Fibroblast of the aortic adventitia (primary cell): Measurements from ENCODE around the gene PDF. TPM values are rescaled to one million over a fixed set of nuclear protein-coding genes. Genes with fewer than 3 reads are reported as not detected.

Experiments
- DNase-seq: peaks from one replicate; pipeline ENCODE4 v3.0.0-alpha.2; 2010; ENCODE audit warnings: low read depth
- H3K4me3 ChIP-seq: 2 replicates; pipeline ENCODE4 v1.5.1; 2011; ENCODE audit warnings: low read depth, mild to moderate bottlenecking, control low read depth, low read length, moderate library complexity
- total RNA-seq: library from RNA; depleted of rRNA; stranded (reverse); fragments of >200 nt; gene quantifications from 2 replicates; pipeline ENCODE4 v1.2.3, GENCODE V29; 2012; ENCODE audit warnings: low replicate concordance
- TF ChIP-seq, protein P1 (sequence below): IDR thresholded peaks from 2 replicates; pipeline ENCODE4 v1.5.1; 2011; ENCODE audit warnings: mild to moderate bottlenecking, low read length, control low read depth, inconsistent platforms; ENCODE audit not compliant: insufficient read depth

The PDF gene
- total RNA-seq, 1 donor, result 16.9 TPM

DNA sequence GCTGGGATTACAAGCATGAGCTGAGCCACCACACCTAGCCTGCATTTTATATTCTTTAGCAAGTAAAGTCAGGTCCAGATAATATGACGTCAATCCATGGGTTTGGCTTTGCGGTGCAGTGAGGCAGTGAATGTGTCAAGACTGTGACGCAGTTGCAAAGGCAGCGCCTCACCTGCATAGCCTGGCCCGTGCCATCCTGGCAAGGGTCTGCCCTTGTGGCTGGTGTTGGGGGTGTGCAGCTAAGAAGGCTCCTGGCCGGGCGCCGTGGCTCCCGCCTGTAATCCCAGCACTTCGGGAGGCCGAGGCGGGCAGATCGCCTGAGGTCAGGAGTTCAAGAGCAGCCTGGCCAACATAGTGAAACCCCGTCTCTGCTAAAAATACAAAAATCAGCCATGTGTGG, 7.0 kb downstream of the PDF start:
- no peak for DNase-seq
- H3K4me3 ChIP-seq, result no peak overlapping the region
- TF ChIP-seq, protein P1, sequence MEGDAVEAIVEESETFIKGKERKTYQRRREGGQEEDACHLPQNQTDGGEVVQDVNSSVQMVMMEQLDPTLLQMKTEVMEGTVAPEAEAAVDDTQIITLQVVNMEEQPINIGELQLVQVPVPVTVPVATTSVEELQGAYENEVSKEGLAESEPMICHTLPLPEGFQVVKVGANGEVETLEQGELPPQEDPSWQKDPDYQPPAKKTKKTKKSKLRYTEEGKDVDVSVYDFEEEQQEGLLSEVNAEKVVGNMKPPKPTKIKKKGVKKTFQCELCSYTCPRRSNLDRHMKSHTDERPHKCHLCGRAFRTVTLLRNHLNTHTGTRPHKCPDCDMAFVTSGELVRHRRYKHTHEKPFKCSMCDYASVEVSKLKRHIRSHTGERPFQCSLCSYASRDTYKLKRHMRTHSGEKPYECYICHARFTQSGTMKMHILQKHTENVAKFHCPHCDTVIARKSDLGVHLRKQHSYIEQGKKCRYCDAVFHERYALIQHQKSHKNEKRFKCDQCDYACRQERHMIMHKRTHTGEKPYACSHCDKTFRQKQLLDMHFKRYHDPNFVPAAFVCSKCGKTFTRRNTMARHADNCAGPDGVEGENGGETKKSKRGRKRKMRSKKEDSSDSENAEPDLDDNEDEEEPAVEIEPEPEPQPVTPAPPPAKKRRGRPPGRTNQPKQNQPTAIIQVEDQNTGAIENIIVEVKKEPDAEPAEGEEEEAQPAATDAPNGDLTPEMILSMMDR, result no peak

DNA sequence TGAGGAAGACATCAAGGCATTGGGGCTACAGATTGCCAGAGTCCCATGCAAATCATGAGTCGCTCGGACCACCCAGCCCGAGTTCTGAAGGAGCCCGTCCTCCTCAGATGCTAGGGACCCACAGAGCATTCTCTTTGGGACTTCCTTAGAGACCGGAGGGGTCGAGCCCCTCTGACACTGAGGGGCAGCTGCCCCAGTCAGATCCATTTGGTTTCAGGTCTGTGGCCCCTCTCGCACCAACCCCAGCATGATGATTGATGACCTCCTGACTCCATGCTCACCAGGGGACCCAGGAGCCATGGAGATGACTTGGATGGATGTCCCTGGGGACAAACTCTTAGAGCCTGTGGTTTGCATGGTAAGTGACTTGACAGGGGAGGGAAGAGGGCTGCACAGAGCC, 8.0 kb downstream of the PDF start:
- TF ChIP-seq, protein P1, result no peak
- no peak for DNase-seq
- H3K4me3 ChIP-seq, result no peak overlapping the region

DNA sequence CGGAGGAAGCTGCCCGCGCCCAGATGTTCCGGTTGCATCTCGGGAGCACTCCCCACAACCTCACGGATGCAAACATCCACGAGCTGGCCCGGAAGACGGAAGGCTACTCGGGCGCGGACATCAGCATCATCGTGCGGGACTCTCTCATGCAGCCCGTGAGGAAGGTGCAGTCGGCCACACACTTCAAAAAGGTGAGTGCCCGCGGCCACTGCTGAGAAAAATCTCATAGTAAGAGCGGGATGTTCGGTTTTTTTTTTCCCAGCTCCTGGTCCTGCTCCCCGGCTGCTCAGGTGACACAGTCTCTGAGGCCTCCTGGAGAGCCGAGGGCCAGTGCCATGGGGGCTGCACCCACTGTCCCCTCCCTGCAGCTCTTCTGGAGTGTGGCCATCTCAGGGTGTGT, 9.3 kb downstream of the PDF start:
- H3K4me3 ChIP-seq, result no peak overlapping the region
- TF ChIP-seq, protein P1, result no peak
- DNase-seq, result no peak

DNA sequence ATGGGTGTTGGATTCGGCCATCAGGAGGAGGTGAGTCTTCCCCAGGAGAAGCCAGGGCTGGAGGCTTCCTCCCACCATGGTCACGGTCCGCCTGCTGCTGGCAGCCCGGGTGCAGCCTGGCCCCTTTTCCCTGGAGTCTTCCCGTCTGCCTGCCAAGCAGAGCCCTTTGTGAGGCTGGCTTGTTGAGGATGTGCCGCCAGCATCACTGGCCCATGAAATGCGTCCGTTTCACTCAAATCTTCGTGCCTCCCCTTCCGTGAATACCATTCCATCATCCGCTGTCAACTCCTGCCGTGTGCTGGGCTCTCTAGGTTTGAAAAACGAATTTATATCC, 9.7 kb downstream of the PDF start:
- no peak for DNase-seq
- TF ChIP-seq, protein P1, result no peak

DNA sequence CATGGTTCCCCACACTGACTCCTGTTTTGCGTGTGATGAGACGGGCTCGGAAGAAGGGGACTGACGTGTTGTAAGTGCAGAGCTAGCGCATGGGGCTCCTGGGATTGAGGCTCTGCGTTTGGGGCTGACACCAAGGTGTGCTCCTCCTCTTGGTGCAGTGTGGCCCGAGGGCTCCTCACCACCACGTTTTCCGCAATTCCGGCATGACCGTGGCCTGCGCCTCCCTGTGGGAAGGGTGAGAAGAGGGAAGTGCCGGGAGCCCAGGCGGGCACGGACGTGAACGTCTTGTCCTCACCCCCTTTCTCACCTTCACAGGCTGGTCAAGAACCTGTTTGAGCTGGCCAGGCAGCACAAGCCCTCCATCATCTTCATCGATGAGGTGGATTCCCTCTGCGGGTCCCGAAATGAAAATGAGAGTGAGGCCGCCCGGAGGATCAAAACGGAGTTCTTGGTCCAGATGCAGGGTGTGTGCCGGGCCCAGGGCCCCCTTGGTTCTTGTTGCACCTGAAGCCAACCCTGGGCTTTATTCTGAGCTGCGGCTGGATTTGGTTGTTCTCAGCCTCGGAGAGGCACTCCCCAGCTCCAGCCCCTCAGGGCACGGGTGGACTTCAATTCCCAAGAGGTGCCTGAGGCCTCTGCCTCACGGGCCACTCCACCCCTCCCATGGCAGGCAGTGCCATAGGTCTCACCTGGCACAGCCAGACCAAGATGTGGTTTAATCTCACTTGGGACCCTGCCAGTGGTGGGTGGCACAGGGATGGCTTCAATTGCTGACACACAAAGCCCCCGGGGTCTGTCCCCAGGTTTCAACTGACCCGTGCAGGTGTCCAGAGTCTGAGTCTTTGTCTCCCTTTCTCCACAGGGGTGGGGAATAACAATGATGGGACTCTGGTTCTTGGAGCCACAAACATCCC, 10.3 kb downstream of the PDF start:
- DNase-seq, result no peak

More for the DNA sequence above, 9.7 kb downstream of the PDF start:
- no peak overlapping the region for H3K4me3 ChIP-seq

DNA sequence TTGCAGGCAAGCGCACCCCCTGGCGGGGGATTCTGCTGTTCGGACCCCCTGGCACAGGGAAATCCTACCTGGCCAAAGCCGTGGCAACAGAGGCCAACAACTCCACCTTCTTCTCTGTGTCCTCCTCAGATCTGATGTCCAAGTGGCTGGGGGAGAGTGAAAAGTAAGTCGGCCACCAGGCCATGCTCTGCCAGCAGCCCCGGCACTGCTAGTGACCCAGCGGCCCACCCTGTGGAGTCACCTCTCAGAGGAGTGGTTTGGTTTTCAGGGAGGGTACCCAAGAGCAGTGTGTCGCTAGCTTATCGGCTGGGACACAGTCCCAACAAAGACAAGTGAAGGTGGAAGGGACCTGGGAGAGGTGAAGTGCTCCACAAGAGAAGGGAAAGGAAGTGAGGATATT, 11.0 kb downstream of the PDF start:
- TF ChIP-seq, protein P1, result no peak
- DNase-seq, result no peak
- H3K4me3 ChIP-seq, result no peak overlapping the region

More for the DNA sequence above, 10.3 kb downstream of the PDF start:
- H3K4me3 ChIP-seq, result no peak overlapping the region
- TF ChIP-seq, protein P1, result no peak
